ENCODE data around the gene PKP1. TPM values are rescaled to one million over a fixed set of nuclear protein-coding genes. Genes with fewer than 3 reads are reported as not detected.

The PKP1 gene
- total and polyA plus RNA-seq, 10 donors: 0.04 to 0.10 (median 0.06) TPM; not detected in 7

DNA sequence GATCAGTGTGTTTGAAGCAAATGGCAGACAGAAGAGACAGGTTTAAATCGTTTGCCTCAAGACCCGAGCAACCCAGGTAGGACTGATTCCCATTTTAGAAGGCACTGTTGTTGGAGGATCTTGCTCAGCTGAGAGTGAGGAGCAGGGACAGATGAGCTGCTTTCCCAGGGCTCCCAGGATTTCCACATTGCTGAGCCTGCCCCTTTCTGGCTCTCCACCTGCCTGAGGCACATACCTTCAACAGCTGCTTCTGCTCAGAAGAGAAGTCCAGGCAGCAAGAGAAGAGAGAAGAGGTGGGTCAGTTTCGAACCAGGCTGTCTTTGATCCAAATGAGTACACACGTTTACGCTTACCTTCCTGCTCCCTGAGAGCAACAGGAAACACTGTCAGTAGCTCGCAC is 88.5 kb downstream of the PKP1 start:
- no peaks in the 10 kb centered on the region for H3K36me3 ChIP-seq
- TF ChIP-seq POLR2AphosphoS5 (IDR thresholded peaks at IDR 0.05) (no peak), POLR2A (IDR thresholded peaks at IDR 0.05) (no peak)
- TF ChIP-seq, protein P1, sequence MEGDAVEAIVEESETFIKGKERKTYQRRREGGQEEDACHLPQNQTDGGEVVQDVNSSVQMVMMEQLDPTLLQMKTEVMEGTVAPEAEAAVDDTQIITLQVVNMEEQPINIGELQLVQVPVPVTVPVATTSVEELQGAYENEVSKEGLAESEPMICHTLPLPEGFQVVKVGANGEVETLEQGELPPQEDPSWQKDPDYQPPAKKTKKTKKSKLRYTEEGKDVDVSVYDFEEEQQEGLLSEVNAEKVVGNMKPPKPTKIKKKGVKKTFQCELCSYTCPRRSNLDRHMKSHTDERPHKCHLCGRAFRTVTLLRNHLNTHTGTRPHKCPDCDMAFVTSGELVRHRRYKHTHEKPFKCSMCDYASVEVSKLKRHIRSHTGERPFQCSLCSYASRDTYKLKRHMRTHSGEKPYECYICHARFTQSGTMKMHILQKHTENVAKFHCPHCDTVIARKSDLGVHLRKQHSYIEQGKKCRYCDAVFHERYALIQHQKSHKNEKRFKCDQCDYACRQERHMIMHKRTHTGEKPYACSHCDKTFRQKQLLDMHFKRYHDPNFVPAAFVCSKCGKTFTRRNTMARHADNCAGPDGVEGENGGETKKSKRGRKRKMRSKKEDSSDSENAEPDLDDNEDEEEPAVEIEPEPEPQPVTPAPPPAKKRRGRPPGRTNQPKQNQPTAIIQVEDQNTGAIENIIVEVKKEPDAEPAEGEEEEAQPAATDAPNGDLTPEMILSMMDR (IDR thresholded peaks at IDR 0.05 in 8 of 11, conservative IDR thresholded peaks at IDR 0.05 in 3 of 11): no peak
- WGBS, 5 donors: 54 to 71% (median 64%) methylated on average over 6 of the region's 6 CpGs
- H3K27ac ChIP-seq: no peak overlapping the region
- peaks cover 0 to 78% (median 0%) of the 10 kb centered on the region in 7 donors for H3K27me3 ChIP-seq (replicated peaks in 1 of 7)
- H3K9me3 ChIP-seq: no peaks in the 10 kb centered on the region
- DNase-seq: no peak
- intact Hi-C loops (cut with DNase I; ENCODE audit: low total_unique reads): no loop called here
- no peak overlapping the region for H3K4me3 ChIP-seq
- no peaks in the 10 kb centered on the region for H3K4me1 ChIP-seq

- Histone ChIP-seq H3K27me3 (replicated peaks in 1 of 7) (peaks cover 0 to 68% (median 0%) of the 10 kb centered on the region in 7 donors), H3K4me3 (no peak overlapping the region), H3K27ac (no peak overlapping the region), H3K4me1 (no peaks in the 10 kb centered on the region), H3K36me3 (no peaks in the 10 kb centered on the region), H3K9me3 (no peaks in the 10 kb centered on the region)
- WGBS, 5 donors: 35 to 51% (median 44%) methylated on average over 7 of the region's 7 CpGs
- intact Hi-C loops (cut with DNase I; ENCODE audit: low total_unique reads): no loop called here
- TF ChIP-seq POLR2A (IDR thresholded peaks at IDR 0.05) (no peak), POLR2AphosphoS5 (IDR thresholded peaks at IDR 0.05) (no peak)
- TF ChIP-seq, protein P1 (IDR thresholded peaks at IDR 0.05 in 8 of 11, conservative IDR thresholded peaks at IDR 0.05 in 3 of 11): no peak
- DNase-seq: no peak
Observed at GRCh38 chr1:201374364-201374763, 91.1 kb downstream of the PKP1 start.

DNA sequence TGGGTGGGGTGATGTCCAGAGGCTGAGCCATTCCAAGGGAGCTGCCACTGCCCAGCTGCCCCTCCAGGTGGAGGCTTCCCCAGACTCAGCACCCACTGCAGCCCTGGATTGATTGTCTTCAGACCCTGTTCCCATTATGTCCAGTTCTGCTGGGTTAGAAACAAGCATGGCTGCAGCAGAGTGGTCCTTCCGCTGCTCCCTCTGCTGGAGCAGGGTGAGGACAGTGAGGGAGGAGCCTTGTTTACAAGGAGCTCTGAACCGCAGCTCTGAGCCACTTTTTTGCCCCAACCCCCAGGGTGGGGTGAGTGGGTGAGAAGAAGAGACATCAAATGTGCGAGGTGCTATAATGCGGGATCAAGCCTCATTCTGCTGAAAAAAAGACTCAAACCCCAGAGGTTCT is 91.9 kb downstream of the PKP1 start:
- H3K9me3 ChIP-seq: no peaks in the 10 kb centered on the region
- DNase-seq: no peak
- H3K27me3 ChIP-seq (replicated peaks in 1 of 7): peaks cover 0 to 60% (median 0%) of the 10 kb centered on the region in 7 donors
- H3K36me3 ChIP-seq: no peaks in the 10 kb centered on the region
- no peak overlapping the region for H3K27ac ChIP-seq
- TF ChIP-seq POLR2A (IDR thresholded peaks at IDR 0.05) (no peak), POLR2AphosphoS5 (IDR thresholded peaks at IDR 0.05) (no peak)
- TF ChIP-seq, protein P1 (IDR thresholded peaks at IDR 0.05 in 8 of 11, conservative IDR thresholded peaks at IDR 0.05 in 3 of 11): no peak
- WGBS, 5 donors: 51 to 75% (median 64%) methylated on average over 4 of the region's 4 CpGs
- intact Hi-C loops (cut with DNase I; ENCODE audit: low total_unique reads): no loop called here
- H3K4me1 ChIP-seq: no peaks in the 10 kb centered on the region
- H3K4me3 ChIP-seq: no peak overlapping the region

DNA sequence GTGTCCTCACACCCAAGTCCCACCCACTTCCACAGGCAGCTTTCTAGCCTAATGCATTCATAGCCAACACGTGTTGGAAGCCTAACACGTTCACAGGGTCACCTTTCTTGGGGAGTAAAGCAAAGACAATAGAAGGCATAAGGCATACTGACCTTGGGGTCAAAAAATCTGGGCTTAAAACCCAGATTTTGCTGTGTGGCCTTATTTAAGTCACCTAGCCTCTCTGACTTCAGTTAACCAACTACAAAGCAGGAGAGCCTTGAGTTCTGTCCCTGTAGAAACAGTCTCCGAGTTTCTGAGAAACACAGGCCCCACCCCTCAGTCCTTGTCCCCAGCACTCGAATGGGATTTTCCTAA is 92.8 kb downstream of the PKP1 start:
- intact Hi-C loops (cut with DNase I; ENCODE audit: low total_unique reads): no loop called here
- H3K27ac ChIP-seq: no peak overlapping the region
- TF ChIP-seq, protein P1 (IDR thresholded peaks at IDR 0.05 in 8 of 11, conservative IDR thresholded peaks at IDR 0.05 in 3 of 11): no peak
- TF ChIP-seq POLR2A (IDR thresholded peaks at IDR 0.05) (no peak), POLR2AphosphoS5 (IDR thresholded peaks at IDR 0.05) (no peak)
- peaks cover 0 to 51% (median 0%) of the 10 kb centered on the region in 7 donors for H3K27me3 ChIP-seq (replicated peaks in 1 of 7)
- H3K4me3 ChIP-seq: no peak overlapping the region
- H3K9me3 ChIP-seq: no peaks in the 10 kb centered on the region
- H3K36me3 ChIP-seq: no peaks in the 10 kb centered on the region
- 33 to 53% (median 35%) methylated on average over 4 of the region's 4 CpGs for WGBS, 5 donors
- no peaks in the 10 kb centered on the region for H3K4me1 ChIP-seq
- no peak for DNase-seq
